ENCODE data around the gene TMEM175. TPM values are rescaled to one million over a fixed set of nuclear protein-coding genes. Genes with fewer than 3 reads are reported as not detected.

Gene TMEM175, protein sequence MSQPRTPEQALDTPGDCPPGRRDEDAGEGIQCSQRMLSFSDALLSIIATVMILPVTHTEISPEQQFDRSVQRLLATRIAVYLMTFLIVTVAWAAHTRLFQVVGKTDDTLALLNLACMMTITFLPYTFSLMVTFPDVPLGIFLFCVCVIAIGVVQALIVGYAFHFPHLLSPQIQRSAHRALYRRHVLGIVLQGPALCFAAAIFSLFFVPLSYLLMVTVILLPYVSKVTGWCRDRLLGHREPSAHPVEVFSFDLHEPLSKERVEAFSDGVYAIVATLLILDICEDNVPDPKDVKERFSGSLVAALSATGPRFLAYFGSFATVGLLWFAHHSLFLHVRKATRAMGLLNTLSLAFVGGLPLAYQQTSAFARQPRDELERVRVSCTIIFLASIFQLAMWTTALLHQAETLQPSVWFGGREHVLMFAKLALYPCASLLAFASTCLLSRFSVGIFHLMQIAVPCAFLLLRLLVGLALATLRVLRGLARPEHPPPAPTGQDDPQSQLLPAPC
- 10 to 100 TPM; 22.3 to 26.6 (median 25.3) TPM for polyA plus RNA-seq (ENCODE audit: insufficient read length in 3 of 3)
- long read RNA-seq, donor 1 = 0 reads
- long read RNA-seq, donor 2, partial matches to known transcripts = 0 of 10 reads
- long read RNA-seq, donor 2, other reads (novel, unspliced or antisense) = 0 of 10 reads
- long read RNA-seq, donor 3, partial matches to known transcripts = 0 of 3 reads
- long read RNA-seq, donor 3, other reads (novel, unspliced or antisense) = 0 of 3 reads
- long read RNA-seq, donor 4, partial matches to known transcripts = 13 of 22 reads
- long read RNA-seq, donor 4, other reads (novel, unspliced or antisense) = 0 of 22 reads
- long read RNA-seq, donor 5, partial matches to known transcripts = 0 of 1 reads
- long read RNA-seq, donor 5, other reads (novel, unspliced or antisense) = 0 of 1 reads
- long read RNA-seq, donor 6, partial matches to known transcripts = 0 of 5 reads
- long read RNA-seq, donor 6, other reads (novel, unspliced or antisense) = 0 of 5 reads
- long read RNA-seq, donor 7, partial matches to known transcripts = 0 of 8 reads
- long read RNA-seq, donor 7, other reads (novel, unspliced or antisense) = 0 of 8 reads
- long read RNA-seq, donor 8, partial matches to known transcripts = 0 of 4 reads
- long read RNA-seq, donor 8, other reads (novel, unspliced or antisense) = 0 of 4 reads
- long read RNA-seq, donor 9, partial matches to known transcripts = 0 of 8 reads
- long read RNA-seq, donor 9, other reads (novel, unspliced or antisense) = 0 of 8 reads
- long read RNA-seq, donor 10, partial matches to known transcripts = 0 of 5 reads
- long read RNA-seq, donor 10, other reads (novel, unspliced or antisense) = 0 of 5 reads
- long read RNA-seq, donor 11, partial matches to known transcripts = 0 of 4 reads
- long read RNA-seq, donor 11, other reads (novel, unspliced or antisense) = 0 of 4 reads
- long read RNA-seq, donor 12, partial matches to known transcripts = 0 of 8 reads
- long read RNA-seq, donor 12, other reads (novel, unspliced or antisense) = 0 of 8 reads
- long read RNA-seq, donor 13, partial matches to known transcripts = 13 of 16 reads
- long read RNA-seq, donor 13, other reads (novel, unspliced or antisense) = 0 of 16 reads
- long read RNA-seq, donor 14 = 0 reads
- long read RNA-seq, donor 15, partial matches to known transcripts = 0 of 8 reads
- long read RNA-seq, donor 15, other reads (novel, unspliced or antisense) = 0 of 8 reads
- long read RNA-seq, donor 16, partial matches to known transcripts = 16 of 22 reads
- long read RNA-seq, donor 16, other reads (novel, unspliced or antisense) = 0 of 22 reads

- DNase-seq = peak; percentile 94
These were observed at the start of gene TMEM175, which contains the start of gene GAK for GRCh38 chr4:931960-932712. TSS of gene TMEM175 (plus strand) at chr4:932460. CDS start at chr4:947740, 15,280 bp downstream. TSS of gene GAK (minus strand) at chr4:932316. CDS start at chr4:932187, 129 bp downstream.

GRCh38 chr4:882646-883045 is 49.6 kb upstream of the TMEM175 start:
- DNase-seq = no peak

DNA sequence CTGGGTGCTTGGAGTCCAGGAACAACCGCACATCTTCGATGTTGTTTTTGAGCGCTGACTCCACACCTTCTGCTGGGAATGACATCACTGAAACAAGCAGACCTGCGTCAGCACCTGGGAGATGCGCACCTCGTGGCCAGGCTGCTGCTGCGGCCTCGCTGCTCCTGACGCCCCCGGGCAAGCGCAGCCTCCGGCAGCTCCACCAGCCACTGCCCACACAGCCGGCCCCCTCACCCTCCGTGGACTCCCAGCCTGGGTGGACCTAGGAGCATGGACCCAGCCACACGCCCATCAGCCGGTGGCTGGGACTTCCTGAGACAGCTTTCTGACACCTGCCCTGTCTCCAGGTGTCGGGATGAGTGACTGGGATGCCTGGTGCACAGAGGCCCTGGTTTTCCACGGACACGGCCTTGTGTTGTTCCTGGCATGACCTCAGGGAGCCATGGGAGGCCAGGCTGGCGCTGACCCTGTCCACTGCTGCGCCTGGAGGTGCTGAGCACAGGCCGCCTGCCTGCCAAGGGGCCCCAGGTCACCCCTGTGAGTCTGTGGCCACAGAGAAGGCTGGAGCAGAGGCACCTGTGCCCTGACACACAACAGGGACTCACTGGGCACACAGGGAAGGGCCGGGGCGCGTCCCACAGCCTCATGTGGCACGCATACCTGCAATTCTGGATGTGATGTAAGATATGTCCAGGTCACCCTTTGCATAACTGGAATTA is 48.7 kb upstream of the TMEM175 start:
- DNase-seq = no peak

DNA sequence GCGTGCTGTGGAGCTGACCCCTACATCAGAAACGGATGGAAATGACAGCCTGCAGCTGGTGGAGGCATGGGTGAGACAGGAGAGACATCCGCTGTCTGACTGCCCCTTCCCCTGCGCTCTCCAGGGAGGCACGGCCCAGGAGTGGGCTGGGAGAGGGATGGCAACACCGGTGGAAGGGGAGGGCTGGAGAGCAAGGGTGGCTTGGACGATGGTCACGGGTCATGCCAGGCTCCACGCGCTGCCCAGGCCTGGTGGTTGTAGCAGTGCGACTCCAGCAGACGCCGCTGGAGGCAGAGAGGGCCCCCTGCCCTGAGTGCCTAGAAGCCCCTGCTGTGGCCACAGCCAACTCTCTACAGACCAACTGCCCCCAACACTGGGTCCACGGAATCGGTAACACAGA is 48.0 kb upstream of the TMEM175 start:
- DNase-seq = no peak

- DNase-seq = no peak
These were observed 47.4 kb upstream of the TMEM175 start for GRCh38 chr4:884896-885295.

DNA sequence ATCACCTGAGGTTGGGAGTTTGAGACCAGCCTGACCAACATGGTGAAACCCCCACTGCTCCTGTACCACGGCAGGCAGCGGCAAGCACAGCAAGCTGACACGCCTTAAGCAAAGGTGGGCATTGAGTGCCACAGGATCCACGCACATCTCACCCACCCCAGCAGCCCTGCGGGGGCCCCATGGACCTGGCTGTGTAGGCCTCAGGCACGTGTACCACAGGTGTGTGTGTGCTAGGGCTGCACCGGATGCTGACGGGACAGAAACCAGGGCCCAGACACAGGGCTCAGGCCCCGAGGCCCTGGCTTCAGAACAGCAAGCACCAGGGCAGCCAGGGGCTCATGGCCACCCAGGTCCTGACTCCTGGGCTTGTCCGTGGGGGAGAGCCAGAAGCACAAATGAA is 46.9 kb upstream of the TMEM175 start:
- no peak for DNase-seq

DNA sequence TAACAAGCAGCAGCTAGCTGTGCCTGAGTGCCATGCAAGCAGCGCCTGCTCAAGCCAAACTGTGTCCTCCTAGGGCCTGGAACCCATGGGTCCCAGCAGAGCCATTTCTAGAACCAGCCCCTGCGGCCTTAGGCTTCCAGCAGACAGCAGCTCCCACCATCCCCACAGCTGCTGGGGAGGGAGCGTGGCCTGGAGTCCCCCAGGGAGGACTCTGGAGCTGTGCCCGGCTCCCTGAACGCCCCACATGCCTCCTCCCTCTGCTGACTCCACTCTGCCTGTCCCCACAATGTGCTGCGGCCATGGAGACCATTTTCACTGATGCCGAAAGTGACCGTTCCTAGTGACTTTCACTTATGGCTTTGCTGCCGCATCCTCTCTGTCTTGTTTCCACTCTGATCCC is 46.0 kb upstream of the TMEM175 start:
- DNase-seq = no peak

DNA sequence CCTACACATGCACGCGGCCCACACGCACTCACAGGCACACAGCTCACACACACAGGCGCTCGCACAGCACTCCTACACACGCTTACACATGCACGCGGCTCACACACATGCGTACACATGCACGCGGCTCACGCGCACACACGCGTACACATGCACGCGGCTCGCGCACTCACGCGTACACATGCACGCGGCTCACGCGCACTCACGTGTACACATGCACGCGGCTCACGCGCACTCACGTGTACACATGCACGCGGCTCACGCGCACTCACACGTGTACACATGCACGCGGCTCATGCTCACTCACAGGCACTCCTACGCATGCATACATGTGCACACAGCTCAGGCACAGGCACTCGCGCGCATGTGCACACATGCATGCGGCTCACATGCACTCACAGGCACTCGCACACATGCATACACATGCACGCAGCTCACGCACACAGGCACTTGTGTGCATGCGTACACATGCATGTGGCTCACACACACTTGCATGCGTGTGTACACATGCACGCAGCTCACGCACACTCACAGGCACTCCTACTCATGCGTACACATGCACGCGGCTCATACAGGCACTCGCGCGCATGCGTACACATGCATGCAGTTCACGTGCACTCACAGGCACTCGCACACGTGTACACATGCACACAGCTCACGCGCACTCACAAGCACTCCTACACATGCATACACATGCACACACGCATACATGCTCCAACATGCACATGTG is 45.1 kb upstream of the TMEM175 start:
- DNase-seq = no peak

GRCh38 chr4:888029-888428 is 44.2 kb upstream of the TMEM175 start:
- no peak for DNase-seq

GRCh38 chr4:889516-889915 is 42.7 kb upstream of the TMEM175 start:
- no peak for DNase-seq

DNA sequence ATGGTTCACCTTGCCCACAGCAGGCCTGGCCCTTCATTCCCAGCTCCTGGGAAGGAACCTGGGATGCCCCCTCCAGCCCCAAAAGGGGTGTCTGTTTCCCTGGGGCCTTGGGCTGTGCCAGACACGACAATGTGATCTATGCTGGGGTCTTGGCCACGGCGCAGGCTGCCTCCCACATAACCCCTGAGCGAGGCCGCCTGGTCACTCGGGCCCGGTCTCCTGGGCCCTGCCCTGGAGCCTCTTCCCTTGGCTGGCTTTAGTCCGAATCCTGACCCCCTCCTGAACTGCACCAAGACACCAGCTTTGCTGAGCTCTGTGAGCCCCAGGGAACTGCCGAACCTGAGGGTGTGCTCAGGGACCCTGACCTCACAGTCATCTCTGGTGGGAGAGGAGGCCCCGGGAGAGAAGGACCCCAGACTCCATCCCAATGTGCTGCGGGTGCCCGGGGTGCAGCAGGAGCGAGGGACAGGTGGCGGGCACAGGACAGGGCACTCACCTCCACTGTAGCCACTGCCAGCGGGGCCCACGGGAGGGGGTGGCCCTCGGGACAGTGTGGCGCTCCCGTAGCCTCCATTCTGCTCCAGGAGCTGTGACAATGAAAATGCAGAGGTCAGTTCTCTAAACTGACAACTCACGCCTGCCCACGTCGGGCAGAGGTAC is 42.1 kb upstream of the TMEM175 start:
- no peak for DNase-seq

GRCh38 chr4:891747-892146 is 40.5 kb upstream of the TMEM175 start:
- DNase-seq = no peak

GRCh38 chr4:892780-893179 is 39.5 kb upstream of the TMEM175 start:
- DNase-seq = no peak

DNA sequence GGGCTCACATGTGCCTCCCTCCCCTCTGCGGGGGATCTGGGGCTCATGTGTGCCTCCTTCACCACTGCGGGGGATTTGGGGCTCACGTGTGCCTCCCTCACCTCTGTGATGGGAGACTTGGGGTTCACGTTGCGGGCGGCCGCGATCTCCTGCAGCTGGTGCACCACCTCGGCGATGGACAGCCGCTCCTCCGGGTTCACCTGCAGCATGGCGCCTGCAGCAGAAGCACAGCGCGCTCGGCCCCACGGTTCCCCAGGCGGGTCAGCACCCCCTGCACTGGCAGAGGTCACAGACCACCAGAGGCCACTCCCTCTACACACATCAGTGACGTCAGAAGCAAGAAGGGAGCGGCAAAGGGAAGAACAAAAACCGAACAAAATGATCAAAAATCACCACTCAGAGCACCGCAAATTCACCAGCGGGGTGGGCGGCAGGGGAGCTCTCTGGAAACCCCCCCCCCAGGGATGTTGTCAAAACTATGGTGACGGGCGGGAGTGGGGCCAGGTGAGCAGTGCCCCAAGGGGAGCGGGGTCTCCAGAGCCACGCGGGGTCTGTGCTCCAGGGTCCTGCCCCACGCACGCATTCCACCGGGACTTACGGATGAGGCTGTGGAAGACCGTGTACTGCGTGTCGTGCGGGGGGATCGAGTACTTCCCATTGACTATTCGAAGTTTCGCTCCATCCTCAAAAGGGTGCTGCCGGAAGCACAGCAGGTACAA is 38.8 kb upstream of the TMEM175 start:
- DNase-seq = no peak

- DNase-seq = no peak
These were observed 38.1 kb upstream of the TMEM175 start for GRCh38 chr4:893995-894705.

GRCh38 chr4:895596-895995 is 36.7 kb upstream of the TMEM175 start:
- no peak for DNase-seq

DNA sequence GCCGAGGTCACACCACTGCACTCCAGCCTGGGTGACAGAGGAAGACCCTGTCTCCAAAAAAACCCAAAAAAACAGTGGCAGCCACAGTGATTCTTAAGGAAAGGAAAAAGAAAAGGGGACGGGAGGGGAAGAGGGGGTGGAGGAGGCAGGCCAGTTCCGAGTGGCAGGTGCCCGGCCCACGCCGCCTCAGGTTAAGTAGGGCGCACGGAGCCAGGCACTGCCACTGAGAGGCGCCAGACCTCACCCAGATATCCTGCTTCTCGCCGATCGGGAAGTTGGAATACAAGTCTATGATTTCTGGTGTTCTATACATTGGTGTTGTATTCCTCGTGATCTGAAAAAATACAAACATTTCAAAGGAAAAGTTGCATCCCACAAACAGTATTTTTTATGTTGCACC is 36.0 kb upstream of the TMEM175 start:
- DNase-seq = no peak
